Measurements from ENCODE around the gene EYA2. TPM values are rescaled to one million over a fixed set of nuclear protein-coding genes. Genes with fewer than 3 reads are reported as not detected.

Gene EYA2
- total and polyA plus RNA-seq, 8 donors, result 0.51 to 3.2 (median 1.4) TPM

GRCh38 chr20:47141350-47141921 is 246.8 kb downstream of the EYA2 start:
- Histone ChIP-seq H3K4me1 (no peaks in the 10 kb centered on the region), H3K36me3 (no peaks in the 10 kb centered on the region), H3K4me3 (no peak overlapping the region), H3K27me3 (no peaks in the 10 kb centered on the region), H3K27ac (no peak overlapping the region), H3K9me3 (no peaks in the 10 kb centered on the region)
- ATAC-seq, result no peak
- intact Hi-C loops (cut with DNase I), result no loop called here
- DNase-seq, result no peak
- 96 to 98% methylated on average over 2 of the region's 2 CpGs for WGBS, 2 donors
- TF ChIP-seq CTCF (IDR thresholded peaks at IDR 0.05), result no peak
- FAIRE-seq, result no peak

GRCh38 chr20:47141941-47142773 is 247.5 kb downstream of the EYA2 start:
- Histone ChIP-seq H3K36me3 (no peaks in the 10 kb centered on the region), H3K9me3 (no peaks in the 10 kb centered on the region), H3K4me3 (no peak overlapping the region), H3K4me1 (no peaks in the 10 kb centered on the region), H3K27me3 (no peaks in the 10 kb centered on the region), H3K27ac (no peak overlapping the region)
- TF ChIP-seq CTCF (IDR thresholded peaks at IDR 0.05), result no peak
- FAIRE-seq, result no peak
- 66 to 68% methylated on average over 5 of the region's 5 CpGs for WGBS, 2 donors
- ATAC-seq, result no peak
- DNase-seq, result no peak
- intact Hi-C loops (cut with DNase I), result no loop called here

GRCh38 chr20:47142774-47143170 is 248.1 kb downstream of the EYA2 start:
- Histone ChIP-seq H3K27ac (no peak overlapping the region), H3K9me3 (no peaks in the 10 kb centered on the region), H3K4me1 (no peaks in the 10 kb centered on the region), H3K4me3 (no peak overlapping the region), H3K27me3 (no peaks in the 10 kb centered on the region), H3K36me3 (no peaks in the 10 kb centered on the region)
- no peak for FAIRE-seq
- no peak for ATAC-seq
- intact Hi-C loops (cut with DNase I), result no loop called here
- WGBS, 2 donors, result 72 to 78% methylated on average over 14 of the region's 14 CpGs
- no peak for TF ChIP-seq CTCF (IDR thresholded peaks at IDR 0.05)
- no peak for DNase-seq

- Histone ChIP-seq H3K27ac (no peak overlapping the region), H3K9me3 (no peaks in the 10 kb centered on the region), H3K27me3 (no peaks in the 10 kb centered on the region), H3K36me3 (no peaks in the 10 kb centered on the region), H3K4me3 (no peak overlapping the region), H3K4me1 (no peaks in the 10 kb centered on the region)
- intact Hi-C loops (cut with DNase I), result no loop called here
- ATAC-seq (peak in 2 of 4 donors; percentile 30 to 50), DNase-seq (no peak), FAIRE-seq (no peak)
- 57 to 70% methylated on average over 4 of the region's 4 CpGs for WGBS, 2 donors
- TF ChIP-seq CTCF (IDR thresholded peaks at IDR 0.05), result no peak
Observed at GRCh38 chr20:47143657-47144056, 249.0 kb downstream of the EYA2 start.

GRCh38 chr20:47144463-47144862 is 249.8 kb downstream of the EYA2 start:
- FAIRE-seq, result no peak
- 85 to 90% methylated on average over 4 of the region's 4 CpGs for WGBS, 2 donors
- Histone ChIP-seq H3K4me3 (no peak overlapping the region), H3K4me1 (no peaks in the 10 kb centered on the region), H3K9me3 (no peaks in the 10 kb centered on the region), H3K27ac (no peak overlapping the region), H3K27me3 (no peaks in the 10 kb centered on the region), H3K36me3 (no peaks in the 10 kb centered on the region)
- no peak for TF ChIP-seq CTCF (IDR thresholded peaks at IDR 0.05)
- ATAC-seq, result no peak
- DNase-seq, result no peak
- intact Hi-C loops (cut with DNase I), result no loop called here

Data from pancreas (tissue), 10 donors.